ENCODE measurements around the gene PIPOX. TPM values are rescaled to one million over a fixed set of nuclear protein-coding genes. Genes with fewer than 3 reads are reported as not detected.

PIPOX gene
- total and polyA plus RNA-seq, 3 donors from 2014 or later: 3.9 to 6.8 (median 5.9) TPM

DNA sequence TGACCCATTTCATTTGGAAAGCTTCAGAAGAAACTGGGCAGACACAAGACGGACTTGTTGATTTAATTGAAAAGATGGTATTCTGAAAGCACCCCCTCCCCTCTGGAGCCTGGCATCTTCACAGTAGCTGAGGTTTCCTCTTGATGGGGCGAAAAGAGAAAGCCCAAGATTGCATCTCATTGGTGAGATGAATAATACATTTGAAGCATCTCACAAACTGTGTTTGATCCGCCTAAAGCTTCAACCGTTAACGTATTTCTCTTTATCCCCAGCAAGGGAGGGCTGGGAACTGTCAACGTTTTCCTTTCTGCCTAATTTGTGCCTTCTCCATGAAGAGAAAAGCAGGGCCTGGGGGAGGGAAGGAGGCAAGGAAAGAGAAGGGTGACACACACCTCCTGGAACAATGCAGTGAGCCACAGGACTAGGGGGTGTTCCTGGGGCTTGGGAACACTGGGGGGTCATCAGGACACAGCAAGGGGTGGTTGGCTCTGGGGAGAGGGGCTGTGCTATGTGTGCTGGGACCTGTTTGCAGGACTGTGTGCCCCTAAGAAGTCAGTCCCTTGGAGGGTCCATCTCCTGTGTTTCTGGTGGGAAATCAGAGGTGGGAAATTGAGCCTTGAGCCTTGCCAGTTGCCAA is 18.5 kb upstream of the PIPOX start:
- no peak for DNase-seq
- TF ChIP-seq CTCF (IDR thresholded peaks at IDR 0.05) (no peak), POLR2A (IDR thresholded peaks at IDR 0.05) (no peak)
- peaks cover 4% of the 10 kb centered on the region for H3K4me1 ChIP-seq
- intact Hi-C loops (cut with DNase I; ENCODE audit: low total_unique reads): no loop called here
- H3K27me3 ChIP-seq: no peaks in the 10 kb centered on the region
- no peak overlapping the region for H3K4me3 ChIP-seq
- no peaks in the 10 kb centered on the region for H3K36me3 ChIP-seq (ENCODE audit: low read depth, missing control alignments)
- H3K27ac ChIP-seq: no peak overlapping the region
- 78 to 79% methylated on average over 6 of the region's 6 CpGs for WGBS, 2 donors
- H3K9me3 ChIP-seq: no peaks in the 10 kb centered on the region

DNA sequence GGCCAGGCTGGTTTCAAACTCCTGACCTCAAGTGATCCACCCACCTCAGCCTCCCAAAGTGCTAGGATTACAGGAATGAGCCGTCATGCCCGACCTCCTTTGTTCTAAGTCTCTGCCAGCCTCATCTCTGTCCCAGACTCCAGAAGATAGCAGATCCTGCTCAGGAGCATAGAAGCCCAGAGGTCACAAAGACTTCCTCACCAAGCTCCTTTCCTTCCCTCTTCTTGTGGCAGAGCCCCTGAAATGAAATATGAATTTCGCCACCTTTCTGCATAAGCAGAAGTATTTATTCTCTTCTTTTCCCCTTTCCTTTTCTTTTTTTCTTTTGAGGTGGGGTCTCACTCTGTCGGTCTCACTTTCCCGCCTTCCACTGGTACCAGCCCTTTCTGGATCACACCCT is 11.5 kb upstream of the PIPOX start:
- intact Hi-C loops (cut with DNase I; ENCODE audit: low total_unique reads): no loop called here
- no peak overlapping the region for H3K4me3 ChIP-seq
- no peak for DNase-seq
- H3K36me3 ChIP-seq (ENCODE audit: low read depth, missing control alignments): no peaks in the 10 kb centered on the region
- TF ChIP-seq POLR2A (IDR thresholded peaks at IDR 0.05) (no peak), CTCF (IDR thresholded peaks at IDR 0.05) (no peak)
- 69 to 74% methylated on average over 5 of the region's 5 CpGs for WGBS, 2 donors
- H3K4me1 ChIP-seq: no peaks in the 10 kb centered on the region
- H3K9me3 ChIP-seq: no peaks in the 10 kb centered on the region
- no peak overlapping the region for H3K27ac ChIP-seq
- no peaks in the 10 kb centered on the region for H3K27me3 ChIP-seq

DNA sequence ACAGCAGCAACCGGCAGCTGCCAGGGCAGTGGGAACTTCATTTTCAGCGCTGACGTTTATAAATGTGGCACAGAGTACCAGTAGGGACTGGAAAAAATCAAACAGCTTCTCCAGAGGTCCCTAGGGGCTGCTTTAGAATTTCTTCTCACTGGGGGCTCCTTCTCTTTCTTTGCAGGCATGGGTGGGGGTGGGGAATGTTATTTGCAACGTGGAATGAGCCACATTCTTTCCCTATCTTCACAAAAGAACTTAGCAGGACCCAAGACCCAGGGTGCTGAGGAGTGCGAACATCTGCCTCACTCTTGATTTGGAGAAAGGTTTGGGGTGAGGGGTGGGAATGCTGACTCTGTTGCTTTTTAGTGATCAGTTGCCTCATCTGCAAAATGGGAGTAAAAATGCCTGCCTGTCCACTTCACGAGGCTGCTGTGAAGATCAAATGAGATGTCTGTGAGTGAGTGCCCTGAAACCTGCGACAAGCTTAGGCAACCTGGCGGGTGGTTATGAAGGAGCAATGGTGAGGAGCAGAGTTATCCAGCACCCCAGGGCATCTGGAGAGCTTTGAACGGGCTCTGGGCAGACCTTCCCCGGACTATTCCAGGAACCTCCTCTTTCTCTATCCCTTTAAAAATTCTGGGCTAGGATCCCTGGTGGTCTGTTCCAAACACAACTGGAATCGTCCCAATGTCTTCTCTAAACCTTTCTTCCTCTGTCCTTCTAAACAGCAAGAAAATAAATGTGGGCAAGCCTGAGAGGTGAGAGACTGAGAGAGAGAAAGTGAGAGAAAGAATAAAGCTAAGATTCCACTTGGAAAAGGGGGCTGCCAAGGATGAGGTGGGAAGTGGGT is 10.7 kb upstream of the PIPOX start:
- no peak for DNase-seq
- 40 to 54% methylated on average over 11 of the region's 11 CpGs for WGBS, 2 donors
- H3K36me3 ChIP-seq (ENCODE audit: low read depth, missing control alignments): no peaks in the 10 kb centered on the region
- H3K27ac ChIP-seq: no peak overlapping the region
- no peaks in the 10 kb centered on the region for H3K4me1 ChIP-seq
- intact Hi-C loops (cut with DNase I; ENCODE audit: low total_unique reads): no loop called here
- H3K4me3 ChIP-seq: no peak overlapping the region
- H3K9me3 ChIP-seq: no peaks in the 10 kb centered on the region
- no peaks in the 10 kb centered on the region for H3K27me3 ChIP-seq
- TF ChIP-seq POLR2A (IDR thresholded peaks at IDR 0.05) (no peak), CTCF (IDR thresholded peaks at IDR 0.05) (no peak)

- Histone ChIP-seq H3K4me1 (no peaks in the 10 kb centered on the region), H3K36me3 (ENCODE audit: low read depth, missing control alignments) (no peaks in the 10 kb centered on the region), H3K4me3 (no peak overlapping the region), H3K27me3 (no peaks in the 10 kb centered on the region), H3K9me3 (no peaks in the 10 kb centered on the region), H3K27ac (no peak overlapping the region)
- no peak for DNase-seq
- TF ChIP-seq POLR2A (IDR thresholded peaks at IDR 0.05) (no peak), CTCF (IDR thresholded peaks at IDR 0.05) (no peak)
- 41 to 47% methylated on average over 5 to 6 of the region's 6 CpGs for WGBS, 2 donors
- intact Hi-C loops (cut with DNase I; ENCODE audit: low total_unique reads): no loop called here
Measured at GRCh38 chr17:29032857-29033197, 10.1 kb upstream of the PIPOX start.
